ENCODE measurements around the gene KRTAP1-1.
"Not testable (repeated sequence)": the region's sequence is repeated elsewhere in the genome, so short reads cannot be mapped to it uniquely, and the experiment has no call there.

KRTAP1-1 gene

GRCh38 chr17:41055130-41055529, 13.9 kb upstream of the KRTAP1-1 start, which contains the start of gene KRTAP2-2:
Gene KRTAP2-2 (minus strand): TSS chr17:41055230. CDS start chr17:41055211, 19 bp downstream.
- DNase-seq (ENCODE audit: low spot score), result not testable (repeated sequence)

- not testable (repeated sequence) for DNase-seq (ENCODE audit: low spot score)
Measured at GRCh38 chr17:41054556-41054955, 13.3 kb upstream of the KRTAP1-1 start.

GRCh38 chr17:41054025-41054424, 12.8 kb upstream of the KRTAP1-1 start:
- no peak for DNase-seq (ENCODE audit: low spot score)

- DNase-seq (ENCODE audit: low spot score), result no peak
Measured at GRCh38 chr17:41052566-41052965, 11.3 kb upstream of the KRTAP1-1 start.

GRCh38 chr17:41049110-41049509, 7.9 kb upstream of the KRTAP1-1 start:
- no peak for DNase-seq (ENCODE audit: low spot score)

GRCh38 chr17:41048441-41048840, 7.2 kb upstream of the KRTAP1-1 start:
- DNase-seq (ENCODE audit: low spot score), result no peak

GRCh38 chr17:41046735-41047465, 5.7 kb upstream of the KRTAP1-1 start, which contains the start of gene KRTAP2-1:
Gene KRTAP2-1 (minus strand): TSS chr17:41047316. CDS start chr17:41047267, 49 bp downstream.
- DNase-seq (ENCODE audit: low spot score), result not testable (repeated sequence)

- DNase-seq (ENCODE audit: low spot score), result no peak
Measured at GRCh38 chr17:41042953-41043352, 1.7 kb upstream of the KRTAP1-1 start.

- no peak for DNase-seq (ENCODE audit: low spot score)
Measured at GRCh38 chr17:41037853-41038350, 3.3 kb downstream of the KRTAP1-1 start.

- not testable (repeated sequence) for DNase-seq (ENCODE audit: low spot score)
Measured at GRCh38 chr17:41034346-41034935, 6.8 kb downstream of the KRTAP1-1 start, which contains the start of gene KRTAP1-3. Gene KRTAP1-3 (minus strand): TSS chr17:41034874. CDS start chr17:41034821, 53 bp downstream.

GRCh38 chr17:41029633-41030245, 11.5 kb downstream of the KRTAP1-1 start, which contains the start of gene KRTAP1-4:
Gene KRTAP1-4 (minus strand): TSS chr17:41030195. CDS start chr17:41030078, 117 bp downstream.
- DNase-seq (ENCODE audit: low spot score), result no peak

GRCh38 chr17:41026715-41027471, 14.4 kb downstream of the KRTAP1-1 start, which contains the start of gene KRTAP1-5:
Gene KRTAP1-5 (minus strand): TSS chr17:41027208. CDS start chr17:41027155, 53 bp downstream.
- no peak for DNase-seq (ENCODE audit: low spot score)

- DNase-seq (ENCODE audit: low spot score), result no peak
Measured at GRCh38 chr17:41024697-41025096, 16.6 kb downstream of the KRTAP1-1 start.

- no peak for DNase-seq (ENCODE audit: low spot score)
Measured at GRCh38 chr17:41020336-41020735, 20.9 kb downstream of the KRTAP1-1 start.

GRCh38 chr17:41019415-41019814, 21.8 kb downstream of the KRTAP1-1 start:
- DNase-seq (ENCODE audit: low spot score), result no peak

GRCh38 chr17:41018541-41018940, 22.7 kb downstream of the KRTAP1-1 start:
- DNase-seq (ENCODE audit: low spot score), result no peak

GRCh38 chr17:41016578-41017215, 24.6 kb downstream of the KRTAP1-1 start:
- no peak for DNase-seq (ENCODE audit: low spot score)

- DNase-seq (ENCODE audit: low spot score), result no peak
Measured at GRCh38 chr17:41015454-41015853, 25.8 kb downstream of the KRTAP1-1 start.

- DNase-seq (ENCODE audit: low spot score), result no peak
Measured at GRCh38 chr17:41013606-41014005, 27.6 kb downstream of the KRTAP1-1 start.

GRCh38 chr17:41013181-41013580, 28.1 kb downstream of the KRTAP1-1 start:
- DNase-seq (ENCODE audit: low spot score), result no peak

Data from hematopoietic multipotent progenitor cell treated with erythropoietin and hydrocortisone succinate and interleukin-3 and kit ligand, for 17 days (in vitro differentiated cells).